HCT116 (cell line): ENCODE measurements around the gene SFXN3. TPM values are rescaled to one million over a fixed set of nuclear protein-coding genes. Genes with fewer than 3 reads are reported as not detected.

Experiments
- ATAC-seq: fragments of 200-7000 bp; cut with Tn5 transposase; 2 replicates; pipeline ENCODE4 v1.9.1; 2020; ENCODE audit warnings: mild to moderate bottlenecking, moderate library complexity
- BruUV-seq: library from RNA; stranded (reverse); fragments of 400-500 nt; replicated peaks from 2 replicates; lab custom pipeline; 2021; lab: Mats Ljungman, UMichigan
- CTCF ChIA-PET: fragments of 300-600 bp; sonication (Branson Sonifier 250); formaldehyde crosslinking; loops from one replicate; lab custom pipeline; 2021; ENCODE audit warnings: antibody characterized with exemption; lab: Charles Lee
- POLR2A ChIA-PET: fragments of 300-600, 350-600 bp; sonication (Branson Sonifier 250); formaldehyde crosslinking; loops from one replicate; lab custom pipeline; 2021; ENCODE audit warnings: antibody characterized with exemption; lab: Charles Lee
- RAD21 ChIA-PET, 2 experiments: fragments of 300-600 bp; sonication (Branson Sonifier 250); formaldehyde crosslinking; loops; one replicate each; lab custom pipeline; 2023; ENCODE audit warnings: low total read pairs in 2 of 2; ENCODE audit not compliant: uncharacterized antibody in 2 of 2, unreplicated experiment in 2 of 2, low non-redundant PET in 1 of 2; lab: Charles Lee
- DNase-seq: peaks from one replicate; pipeline ENCODE4 v3.0.0-alpha.2; 2010; ENCODE audit warnings: low read depth, low spot score
- H2AFZ ChIP-seq: fragments of 200-600 bp; shearing (Covaris generic), sonication (generic); 2 replicates; pipeline ENCODE4 v1.6.1; 2017; ENCODE audit warnings: low read depth, mixed run types, mixed read lengths, antibody characterized with exemption, low read length; ENCODE audit not compliant: poor library complexity, severe bottlenecking
- H3K27ac ChIP-seq: 2 replicates; pipeline ENCODE4 v1.5.1; 2012; ENCODE audit warnings: low read depth, low read length
- H3K27me3 ChIP-seq: fragments of 200-600 bp; sonication (generic); 2 replicates; pipeline ENCODE4 v1.6.1; 2016; ENCODE audit warnings: mixed run types, low read length, mixed read lengths; ENCODE audit not compliant: insufficient read depth
- H3K36me3 ChIP-seq, 2 experiments: fragments of 200-500 bp in 1 of 2; fragments of 200-600 bp in 1 of 2; sonication (Bioruptor generic) in 1 of 2; sonication (generic) in 1 of 2; 2 replicates each; pipeline versions ENCODE4 v1.5.1 to v1.6.1; 2014 to 2016; ENCODE audit warnings: low read length in 2 of 2, inconsistent platforms in 1 of 2, mixed read lengths in 1 of 2, mixed run types in 1 of 2; ENCODE audit not compliant: insufficient read depth in 2 of 2, control insufficient read depth in 1 of 2
- H3K4me1 ChIP-seq, 2 experiments: fragments of 200-600 bp in 1 of 2; sonication (generic) in 1 of 2; 2 replicates each; pipeline versions ENCODE4 v1.5.1 to v1.6.1; 2012 to 2017; ENCODE audit warnings: low read length in 2 of 2, inconsistent platforms in 1 of 2, mild to moderate bottlenecking in 1 of 2, mixed read lengths in 1 of 2, mixed run types in 1 of 2, moderate library complexity in 1 of 2; ENCODE audit not compliant: insufficient read depth in 2 of 2, control insufficient read depth in 1 of 2
- H3K4me2 ChIP-seq: fragments of 200-600 bp; sonication (generic); 2 replicates; pipeline ENCODE4 v1.6.1; 2017; ENCODE audit warnings: mixed run types, low read length, mixed read lengths
- H3K4me3 ChIP-seq, 2 experiments: fragments of 200-600 bp in 1 of 2; sonication (generic) in 1 of 2; replicated peaks in 1 of 2; 2 replicates each; pipeline ENCODE4 v1.5.1; 2011 to 2016; ENCODE audit warnings: low read length in 2 of 2, control low read depth in 1 of 2, low read depth in 1 of 2, mild to moderate bottlenecking in 1 of 2, mixed read lengths in 1 of 2, mixed run types in 1 of 2
- H3K79me2 ChIP-seq: fragments of 200-600 bp; sonication (generic); 2 replicates; pipeline ENCODE4 v1.6.1; 2017; ENCODE audit warnings: mild to moderate bottlenecking, mixed run types, low read length, moderate library complexity, mixed read lengths; ENCODE audit not compliant: insufficient read depth
- H3K9ac ChIP-seq: fragments of 200-600 bp; sonication (generic); 2 replicates; pipeline ENCODE4 v1.6.1; 2016; ENCODE audit warnings: low read length, mixed read lengths
- H3K9me2 ChIP-seq: fragments of 200-600 bp; sonication (generic), shearing (Covaris generic); 2 replicates; pipeline ENCODE4 v1.6.1; 2017; ENCODE audit warnings: mixed run types, mild to moderate bottlenecking, moderate library complexity; ENCODE audit not compliant: insufficient read depth
- H3K9me3 ChIP-seq, 2 experiments: fragments of 200-500 bp in 1 of 2; fragments of 200-600 bp in 1 of 2; sonication (Bioruptor generic) in 1 of 2; sonication (generic) in 1 of 2; 2 replicates each; pipeline ENCODE4 v1.6.1; 2014 to 2017; ENCODE audit warnings: low read length in 2 of 2, mixed read lengths in 2 of 2, inconsistent platforms in 1 of 2, low read depth in 1 of 2, mild to moderate bottlenecking in 1 of 2, mixed run types in 1 of 2, moderate library complexity in 1 of 2; ENCODE audit not compliant: control insufficient read depth in 1 of 2, insufficient read depth in 1 of 2
- H4K20me1 ChIP-seq: fragments of 200-600 bp; sonication (generic), shearing (Covaris generic); 2 replicates; pipeline ENCODE4 v1.6.1; 2017; ENCODE audit warnings: mixed run types, mild to moderate bottlenecking, moderate library complexity; ENCODE audit not compliant: insufficient read depth
- EGR1 ChIP-seq: IDR thresholded peaks from 2 replicates; pipeline ENCODE4 v1.6.1; 2012; ENCODE audit warnings: low read depth
- RAD21 ChIP-seq: IDR thresholded peaks from 2 replicates; pipeline ENCODE4 v1.6.1; 2012; ENCODE audit warnings: low read depth, mild to moderate bottlenecking
- SIN3A ChIP-seq: IDR thresholded peaks from 2 replicates; pipeline ENCODE4 v1.6.1; 2012; ENCODE audit warnings: low read depth
- SRF ChIP-seq: IDR thresholded peaks from 2 replicates; pipeline ENCODE4 v1.6.1; 2012; ENCODE audit warnings: low read depth
- YY1 ChIP-seq: IDR thresholded peaks from 2 replicates; pipeline ENCODE4 v1.6.1; 2011; ENCODE audit warnings: low read length, low read depth, moderate library complexity, mild to moderate bottlenecking; ENCODE audit not compliant: insufficient replicate concordance; ENCODE audit errors: extremely low read depth
- ZFX ChIP-seq: fragments of 450-650 bp; IDR thresholded peaks from 2 replicates; pipeline ENCODE4 v1.6.1; 2017
- intact Hi-C: fragments of 100-400 bp; cut with micrococcal nuclease; formaldehyde crosslinking; loops from 2 replicates; pipeline ENCODE4 v1.10.0; 2022
- total RNA-seq: library from RNA; stranded (reverse); gene quantifications from one replicate; pipeline ENCODE4 v1.2.1, GENCODE V29; 2021; ENCODE audit not compliant: unreplicated experiment
- TF ChIP-seq, protein P1 (sequence below), 3 experiments: fragments of 200-600 bp in 1 of 3; sonication (generic) in 1 of 3; IDR thresholded peaks in 2 of 3; conservative IDR thresholded peaks in 1 of 3; 2 replicates each; pipeline ENCODE4 v1.5.1; 2012 to 2017; ENCODE audit warnings: low read depth in 2 of 3, low read length in 2 of 3, antibody characterized with exemption in 1 of 3, borderline replicate concordance in 1 of 3, control low read depth in 1 of 3, mild to moderate bottlenecking in 1 of 3, mixed read lengths in 1 of 3, mixed run types in 1 of 3, moderate library complexity in 1 of 3; ENCODE audit not compliant: insufficient read depth in 1 of 3
- TF ChIP-seq, protein P2 (sequence below): IDR thresholded peaks from 2 replicates; pipeline ENCODE4 v1.6.1; 2012
- TF ChIP-seq, protein P3 (sequence below): IDR thresholded peaks from 2 replicates; pipeline ENCODE4 v1.6.1; 2011; ENCODE audit warnings: mild to moderate bottlenecking, low read length, moderate library complexity; ENCODE audit not compliant: insufficient replicate concordance; ENCODE audit errors: extremely low read depth

Gene SFXN3
- total RNA-seq, 1 experiment from 2014 or later, result 52.5 TPM

DNA sequence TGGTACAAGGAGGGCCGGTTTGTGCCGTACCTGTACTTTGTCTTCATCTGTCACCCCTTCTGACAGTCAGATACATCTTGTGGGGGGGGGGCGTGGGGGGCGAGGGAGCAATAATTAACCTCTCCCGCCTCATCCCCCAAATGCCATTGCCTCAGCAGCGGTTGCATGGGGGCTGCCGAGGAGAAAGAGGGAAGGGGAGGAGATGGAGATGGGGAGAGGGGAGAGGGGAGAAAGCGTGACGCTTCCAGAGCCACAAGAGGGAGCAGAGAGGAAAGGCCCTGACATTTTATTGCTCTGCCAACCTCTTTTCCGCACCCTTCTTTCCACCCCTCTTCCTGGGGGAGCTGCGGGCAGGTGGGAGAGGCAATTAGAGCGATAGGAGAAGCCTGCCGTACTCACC lies 42.6 kb downstream of the SFXN3 start:
- peaks cover 12% of the 10 kb centered on the region for H3K27me3 ChIP-seq
- H2AFZ ChIP-seq, result no peak overlapping the region
- H4K20me1 ChIP-seq, result no peaks in the 10 kb centered on the region
- ChIA-PET RAD21 (no interaction called here), POLR2A (no interaction called here), CTCF (interaction anchor here (2.0 to 3.5 kb wide), 4 partner anchors 13 to 69 kb away, joined by 9 to 27 read pairs (median 10); partner anchors contain the start of gene KAZALD1)
- H3K9me2 ChIP-seq, result no peaks in the 10 kb centered on the region
- DNase-seq (no peak), ATAC-seq (no peak)
- no TSS peak for BruUV-seq
- H3K4me2 ChIP-seq, result no peak overlapping the region
- no peak overlapping the region for H3K27ac ChIP-seq
- intact Hi-C loops, result no loop called here
- H3K79me2 ChIP-seq, result no peaks in the 10 kb centered on the region
- H3K4me3 ChIP-seq, result no peak overlapping the region
- H3K4me1 ChIP-seq, result peaks cover 4 to 27% of the 10 kb centered on the region in 2 experiments
- H3K9me3 ChIP-seq, result no peaks in the 10 kb centered on the region
- H3K36me3 ChIP-seq, result no peaks in the 10 kb centered on the region
- TF ChIP-seq ZFX (no peak), RAD21 (no peak), SRF (no peak), YY1 (no peak), SIN3A (no peak)
- TF ChIP-seq, protein P1, sequence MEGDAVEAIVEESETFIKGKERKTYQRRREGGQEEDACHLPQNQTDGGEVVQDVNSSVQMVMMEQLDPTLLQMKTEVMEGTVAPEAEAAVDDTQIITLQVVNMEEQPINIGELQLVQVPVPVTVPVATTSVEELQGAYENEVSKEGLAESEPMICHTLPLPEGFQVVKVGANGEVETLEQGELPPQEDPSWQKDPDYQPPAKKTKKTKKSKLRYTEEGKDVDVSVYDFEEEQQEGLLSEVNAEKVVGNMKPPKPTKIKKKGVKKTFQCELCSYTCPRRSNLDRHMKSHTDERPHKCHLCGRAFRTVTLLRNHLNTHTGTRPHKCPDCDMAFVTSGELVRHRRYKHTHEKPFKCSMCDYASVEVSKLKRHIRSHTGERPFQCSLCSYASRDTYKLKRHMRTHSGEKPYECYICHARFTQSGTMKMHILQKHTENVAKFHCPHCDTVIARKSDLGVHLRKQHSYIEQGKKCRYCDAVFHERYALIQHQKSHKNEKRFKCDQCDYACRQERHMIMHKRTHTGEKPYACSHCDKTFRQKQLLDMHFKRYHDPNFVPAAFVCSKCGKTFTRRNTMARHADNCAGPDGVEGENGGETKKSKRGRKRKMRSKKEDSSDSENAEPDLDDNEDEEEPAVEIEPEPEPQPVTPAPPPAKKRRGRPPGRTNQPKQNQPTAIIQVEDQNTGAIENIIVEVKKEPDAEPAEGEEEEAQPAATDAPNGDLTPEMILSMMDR (IDR thresholded peaks at IDR 0.05 in 2 of 3, conservative IDR thresholded peaks at IDR 0.05 in 1 of 3; ENCODE audit: borderline replicate concordance in 1 of 3, insufficient read depth in 1 of 3, low read depth in 2 of 3, low read length in 2 of 3), result peak in 1 of 3 experiments; percentile 14; a peak in 1 of 6 replicates
- no peak overlapping the region for H3K9ac ChIP-seq

DNA sequence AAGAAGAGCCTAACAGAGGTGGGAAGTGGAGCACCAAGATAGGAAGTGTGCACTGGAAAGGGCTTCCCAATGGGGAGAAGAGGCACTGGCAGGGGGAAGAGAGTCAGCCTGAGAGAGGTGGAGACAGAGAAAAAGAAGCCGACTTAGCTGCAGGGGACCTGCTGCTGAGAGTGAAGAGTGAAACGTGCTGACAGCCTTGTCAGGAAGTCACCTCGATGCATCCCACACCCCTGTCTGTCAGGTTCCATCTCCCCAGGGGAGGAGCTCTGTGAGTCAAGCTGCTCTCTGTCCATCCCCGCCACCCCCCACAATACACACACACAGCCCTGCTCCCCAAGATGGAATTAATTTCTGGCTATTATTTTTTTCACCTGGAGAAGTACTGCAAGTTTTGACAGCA lies 44.7 kb downstream of the SFXN3 start:
- BruUV-seq, result no TSS peak
- Histone ChIP-seq H3K9me3 (no peaks in the 10 kb centered on the region), H3K9me2 (no peaks in the 10 kb centered on the region), H3K9ac (no peak overlapping the region), H3K4me2 (no peak overlapping the region), H3K27me3 (peaks cover 24% of the 10 kb centered on the region), H3K4me1 (peaks cover 0 to 12% of the 10 kb centered on the region in 2 experiments; a peak in 2 of 4 replicates), H3K79me2 (no peaks in the 10 kb centered on the region), H2AFZ (no peak overlapping the region), H4K20me1 (no peaks in the 10 kb centered on the region), H3K27ac (no peak overlapping the region), H3K36me3 (no peaks in the 10 kb centered on the region), H3K4me3 (no peak overlapping the region)
- ChIA-PET POLR2A (interaction anchor here (2.1 kb wide), 1 partner anchor 33 kb away, joined by 6 read pairs; no protein-coding TSS in a partner anchor), RAD21 (no interaction called here), CTCF (interaction anchor here (1.0 to 3.5 kb wide), 4 partner anchors 9 to 66 kb away, joined by 3 to 27 read pairs (median 4); no protein-coding TSS in a partner anchor)
- 0 out of 2 replicates have a peak, but pooled peaks have one; percentile 16 for ATAC-seq
- DNase-seq, result no peak
- intact Hi-C loops, result no loop called here
- TF ChIP-seq, protein P1 (IDR thresholded peaks at IDR 0.05 in 2 of 3, conservative IDR thresholded peaks at IDR 0.05 in 1 of 3; ENCODE audit: borderline replicate concordance in 1 of 3, insufficient read depth in 1 of 3, low read depth in 2 of 3, low read length in 2 of 3), result no peak
- TF ChIP-seq, protein P2, sequence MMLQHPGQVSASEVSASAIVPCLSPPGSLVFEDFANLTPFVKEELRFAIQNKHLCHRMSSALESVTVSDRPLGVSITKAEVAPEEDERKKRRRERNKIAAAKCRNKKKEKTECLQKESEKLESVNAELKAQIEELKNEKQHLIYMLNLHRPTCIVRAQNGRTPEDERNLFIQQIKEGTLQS, result no peak
- TF ChIP-seq EGR1, result no peak
- TF ChIP-seq YY1, result no peak
- TF ChIP-seq, protein P3, sequence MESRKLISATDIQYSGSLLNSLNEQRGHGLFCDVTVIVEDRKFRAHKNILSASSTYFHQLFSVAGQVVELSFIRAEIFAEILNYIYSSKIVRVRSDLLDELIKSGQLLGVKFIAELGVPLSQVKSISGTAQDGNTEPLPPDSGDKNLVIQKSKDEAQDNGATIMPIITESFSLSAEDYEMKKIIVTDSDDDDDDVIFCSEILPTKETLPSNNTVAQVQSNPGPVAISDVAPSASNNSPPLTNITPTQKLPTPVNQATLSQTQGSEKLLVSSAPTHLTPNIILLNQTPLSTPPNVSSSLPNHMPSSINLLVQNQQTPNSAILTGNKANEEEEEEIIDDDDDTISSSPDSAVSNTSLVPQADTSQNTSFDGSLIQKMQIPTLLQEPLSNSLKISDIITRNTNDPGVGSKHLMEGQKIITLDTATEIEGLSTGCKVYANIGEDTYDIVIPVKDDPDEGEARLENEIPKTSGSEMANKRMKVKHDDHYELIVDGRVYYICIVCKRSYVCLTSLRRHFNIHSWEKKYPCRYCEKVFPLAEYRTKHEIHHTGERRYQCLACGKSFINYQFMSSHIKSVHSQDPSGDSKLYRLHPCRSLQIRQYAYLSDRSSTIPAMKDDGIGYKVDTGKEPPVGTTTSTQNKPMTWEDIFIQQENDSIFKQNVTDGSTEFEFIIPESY, result no peak
